Neural cell (in vitro differentiated cells): ENCODE results near the gene KMT5C. TPM values are rescaled to one million over a fixed set of nuclear protein-coding genes. Genes with fewer than 3 reads are reported as not detected.

ENCODE experiments used
- H2AFZ ChIP-seq: fragments of 200-600, 300-800 bp; sonication (generic), shearing (Covaris generic); 2 replicates; pipeline ENCODE4 v1.6.0; 2014; ENCODE audit warnings: low read depth, mild to moderate bottlenecking, antibody characterized with exemption, low read length, moderate library complexity
- H3F3A ChIP-seq: fragments of 200-600 bp; shearing (Covaris generic); 2 replicates; pipeline ENCODE4 v1.6.1; 2016; ENCODE audit warnings: mild to moderate bottlenecking, moderate library complexity, mixed read lengths, antibody characterized with exemption, low read length; ENCODE audit not compliant: insufficient read depth, poor library complexity, severe bottlenecking
- H3K27ac ChIP-seq: fragments of 200-600, 300-800 bp; sonication (generic), shearing (Covaris generic); 2 replicates; pipeline ENCODE4 v1.5.1; 2014; ENCODE audit warnings: mild to moderate bottlenecking, low read length, moderate library complexity
- H3K27me3 ChIP-seq: fragments of 300-800, 200-600 bp; sonication (generic), shearing (Covaris generic); 2 replicates; pipeline ENCODE4 v1.6.0; 2014; ENCODE audit warnings: mild to moderate bottlenecking, low read depth, low read length, moderate library complexity; ENCODE audit not compliant: insufficient read depth
- H3K36me3 ChIP-seq: fragments of 300-800, 200-600 bp; sonication (generic), shearing (Covaris generic); 2 replicates; pipeline ENCODE4 v1.5.1; 2014; ENCODE audit warnings: mild to moderate bottlenecking, antibody characterized with exemption, low read length, moderate library complexity; ENCODE audit not compliant: insufficient read depth
- H3K4me2 ChIP-seq: fragments of 300-800, 200-600 bp; sonication (generic), shearing (Covaris generic); 2 replicates; pipeline ENCODE4 v1.6.0; 2014; ENCODE audit warnings: mild to moderate bottlenecking, low read length
- H3K4me3 ChIP-seq: fragments of 300-800, 200-600 bp; sonication (generic), shearing (Covaris generic); 2 replicates; pipeline ENCODE4 v1.5.1; 2014; ENCODE audit warnings: mild to moderate bottlenecking, low read length, moderate library complexity
- H3K79me2 ChIP-seq: fragments of 200-600 bp; shearing (Covaris generic); replicated peaks from 2 replicates; pipeline ENCODE4 v1.6.0; 2014; ENCODE audit warnings: mild to moderate bottlenecking, low read length, moderate library complexity; ENCODE audit not compliant: insufficient read depth
- H3K9ac ChIP-seq: fragments of 300-800, 200-600 bp; sonication (generic), shearing (Covaris generic); 2 replicates; pipeline ENCODE4 v1.6.1; 2016; ENCODE audit warnings: mild to moderate bottlenecking, low read length, mixed read lengths
- H3K9me2 ChIP-seq: fragments of 200-600 bp; shearing (Covaris generic); 2 replicates; pipeline ENCODE4 v1.6.1; 2016; ENCODE audit warnings: mild to moderate bottlenecking, low read length, mixed read lengths; ENCODE audit not compliant: insufficient read depth
- H3K9me3 ChIP-seq: fragments of 200-600, 300-800 bp; sonication (generic), shearing (Covaris generic); 2 replicates; pipeline ENCODE4 v1.6.1; 2016; ENCODE audit warnings: mild to moderate bottlenecking, mixed run types, low read length, moderate library complexity, mixed read lengths
- H4K20me1 ChIP-seq: fragments of 200-600 bp; shearing (Covaris generic); 2 replicates; pipeline ENCODE4 v1.6.1; 2016; ENCODE audit warnings: mild to moderate bottlenecking, mixed run types; ENCODE audit not compliant: insufficient read depth
- CTCF ChIP-seq: fragments of 450-650 bp; IDR thresholded peaks from 2 replicates; pipeline ENCODE4 v1.5.1; 2014; ENCODE audit warnings: antibody characterized with exemption, mild to moderate bottlenecking, moderate library complexity; ENCODE audit not compliant: poor library complexity, severe bottlenecking
- EP300 ChIP-seq: fragments of 450-650 bp; conservative IDR thresholded peaks from 2 replicates; pipeline ENCODE4 v1.6.1; 2014; ENCODE audit warnings: antibody characterized with exemption, mild to moderate bottlenecking, moderate library complexity; ENCODE audit not compliant: poor library complexity, severe bottlenecking
- EZH2 ChIP-seq: fragments of 200-600, 300-800 bp; shearing (Covaris generic), sonication (generic); IDR thresholded peaks from 2 replicates; pipeline ENCODE4 v1.6.1; 2014; ENCODE audit warnings: antibody characterized with exemption, low read length, borderline replicate concordance, mild to moderate bottlenecking; ENCODE audit not compliant: insufficient read depth, poor library complexity, severe bottlenecking
- MXI1 ChIP-seq: fragments of 450-650 bp; conservative IDR thresholded peaks from 2 replicates; pipeline ENCODE4 v1.6.1; 2014; ENCODE audit warnings: antibody characterized with exemption, mild to moderate bottlenecking; ENCODE audit not compliant: poor library complexity, severe bottlenecking
- POLR2AphosphoS5 ChIP-seq: IDR thresholded peaks from 2 replicates; pipeline ENCODE4 v1.6.1; 2012
- RAD21 ChIP-seq: fragments of 450-650 bp; conservative IDR thresholded peaks from 2 replicates; pipeline ENCODE4 v1.6.1; 2014; ENCODE audit warnings: antibody characterized with exemption, mild to moderate bottlenecking, moderate library complexity
- REST ChIP-seq: IDR thresholded peaks from 2 replicates; pipeline ENCODE4 v1.6.1; 2012; ENCODE audit warnings: borderline replicate concordance
- SMC3 ChIP-seq: fragments of 450-650 bp; conservative IDR thresholded peaks from 2 replicates; pipeline ENCODE4 v1.6.1; 2014; ENCODE audit warnings: antibody characterized with exemption, mild to moderate bottlenecking, moderate library complexity; ENCODE audit not compliant: poor library complexity
- TAF1 ChIP-seq: IDR thresholded peaks from 2 replicates; pipeline ENCODE4 v1.6.1; 2012; ENCODE audit warnings: low read depth
- polyA plus RNA-seq: library from polyadenylated mRNA; depleted of rRNA; stranded (reverse); fragments of >200 nt; gene quantifications from 2 replicates; pipeline ENCODE4 v1.2.3, GENCODE V29; 2014

The KMT5C gene
- polyA plus RNA-seq, 1 donor from 2014 or later = 50.9 TPM

- Histone ChIP-seq H4K20me1 (no peaks in the 10 kb centered on the region), H3K9ac (no peak overlapping the region), H2AFZ (no peak overlapping the region), H3K79me2 (no peaks in the 10 kb centered on the region), H3F3A (no peaks in the 10 kb centered on the region), H3K4me3 (no peak overlapping the region), H3K27ac (no peak overlapping the region), H3K9me2 (no peaks in the 10 kb centered on the region), H3K27me3 (peaks cover 3% of the 10 kb centered on the region), H3K4me2 (no peak overlapping the region), H3K9me3 (no peaks in the 10 kb centered on the region), H3K36me3 (no peaks in the 10 kb centered on the region)
- TF ChIP-seq POLR2AphosphoS5 = no peak
- no peak for TF ChIP-seq SMC3
- no peak for TF ChIP-seq EP300
- TF ChIP-seq TAF1 = no peak
- no peak for TF ChIP-seq EZH2
- no peak for TF ChIP-seq MXI1
- TF ChIP-seq RAD21 = no peak
- no peak for TF ChIP-seq CTCF
- no peak for TF ChIP-seq REST
Observed at GRCh38 chr19:55377356-55378131, 37.9 kb downstream of the KMT5C start.

- Histone ChIP-seq H3K4me3 (no peak overlapping the region), H3K36me3 (no peaks in the 10 kb centered on the region), H3K9me2 (no peaks in the 10 kb centered on the region), H3K27me3 (peaks cover 3% of the 10 kb centered on the region), H3K9me3 (no peaks in the 10 kb centered on the region), H4K20me1 (no peaks in the 10 kb centered on the region), H3K27ac (no peak overlapping the region), H3K79me2 (no peaks in the 10 kb centered on the region), H3K4me2 (no peak overlapping the region), H3K9ac (no peak overlapping the region), H3F3A (no peaks in the 10 kb centered on the region), H2AFZ (no peak overlapping the region)
- TF ChIP-seq TAF1 (no peak), EZH2 (no peak), EP300 (no peak), POLR2AphosphoS5 (no peak)
Observed at GRCh38 chr19:55379174-55379573, 39.5 kb downstream of the KMT5C start.
